ENCODE results near the gene CEP128.

The CEP128 gene

GRCh38 chr14:80519002-80519401 lies 422.5 kb downstream of the CEP128 start:
- no peak for DNase-seq (ENCODE audit: low read depth)
- H3K4me3 ChIP-seq (ENCODE audit: control insufficient read depth, low read depth, low read length): no peak overlapping the region
- no peak for TF ChIP-seq CTCF (IDR thresholded peaks at IDR 0.05; ENCODE audit: control insufficient read depth, insufficient read depth, low read depth, low read length, missing control alignments)

DNA sequence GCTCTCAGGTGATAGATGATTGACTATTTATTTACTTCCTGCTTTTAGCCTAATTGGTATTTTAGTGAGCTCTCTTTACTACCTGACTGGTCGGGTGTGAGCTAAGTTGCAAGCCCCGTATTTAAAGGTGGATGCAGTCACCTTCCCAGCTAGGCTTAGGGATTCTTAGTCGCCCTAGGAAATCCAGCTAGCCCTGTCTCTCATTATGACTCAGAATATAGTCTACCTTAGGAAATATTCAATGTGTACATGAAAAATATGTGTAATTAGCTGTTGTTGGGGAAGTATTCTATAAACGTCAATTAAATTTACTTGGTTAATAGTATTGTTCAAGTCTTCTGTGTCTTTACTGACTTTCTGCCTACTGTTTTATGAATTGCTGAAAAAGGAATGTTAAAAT lies 423.4 kb downstream of the CEP128 start:
- H3K4me3 ChIP-seq (ENCODE audit: control insufficient read depth, low read depth, low read length): no peak overlapping the region
- no peak for TF ChIP-seq CTCF (IDR thresholded peaks at IDR 0.05; ENCODE audit: control insufficient read depth, insufficient read depth, low read depth, low read length, missing control alignments)
- no peak for DNase-seq (ENCODE audit: low read depth)

GRCh38 chr14:80507292-80507869 lies 434.2 kb downstream of the CEP128 start:
- no peak for DNase-seq (ENCODE audit: low read depth)
- H3K4me3 ChIP-seq (ENCODE audit: control insufficient read depth, low read depth, low read length): no peak overlapping the region
- no peak for TF ChIP-seq CTCF (IDR thresholded peaks at IDR 0.05; ENCODE audit: control insufficient read depth, insufficient read depth, low read depth, low read length, missing control alignments)

- TF ChIP-seq CTCF (IDR thresholded peaks at IDR 0.05; ENCODE audit: control insufficient read depth, insufficient read depth, low read depth, low read length, missing control alignments): no peak
- DNase-seq (ENCODE audit: low read depth): no peak
- no peak overlapping the region for H3K4me3 ChIP-seq (ENCODE audit: control insufficient read depth, low read depth, low read length)
These were observed 436.8 kb downstream of the CEP128 start for GRCh38 chr14:80504781-80505180.

DNA sequence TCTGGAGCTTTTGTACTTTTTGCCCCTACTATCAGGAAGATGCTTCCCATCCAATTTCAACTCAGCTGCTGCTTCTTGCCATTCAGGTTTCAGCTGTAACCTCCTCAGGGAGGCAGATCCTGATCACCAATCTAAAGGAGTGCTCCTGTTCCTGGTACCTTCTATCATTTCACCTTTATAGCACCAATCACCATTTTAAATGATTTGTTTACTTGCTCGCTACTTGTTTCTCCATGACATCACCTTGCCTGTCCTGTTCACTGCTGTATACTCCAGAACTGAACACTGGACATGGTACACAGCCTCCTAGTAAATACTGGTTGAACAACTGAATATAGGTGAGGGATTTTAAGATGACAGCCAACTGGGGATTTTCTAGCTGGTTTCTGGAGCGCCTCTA lies 443.0 kb downstream of the CEP128 start:
- no peak overlapping the region for H3K4me3 ChIP-seq (ENCODE audit: control insufficient read depth, low read depth, low read length)
- no peak for TF ChIP-seq CTCF (IDR thresholded peaks at IDR 0.05; ENCODE audit: control insufficient read depth, insufficient read depth, low read depth, low read length, missing control alignments)
- DNase-seq (ENCODE audit: low read depth): no peak

GRCh38 chr14:80496090-80496489 lies 445.4 kb downstream of the CEP128 start:
- no peak for TF ChIP-seq CTCF (IDR thresholded peaks at IDR 0.05; ENCODE audit: control insufficient read depth, insufficient read depth, low read depth, low read length, missing control alignments)
- no peak for DNase-seq (ENCODE audit: low read depth)
- H3K4me3 ChIP-seq (ENCODE audit: control insufficient read depth, low read depth, low read length): no peak overlapping the region

DNA sequence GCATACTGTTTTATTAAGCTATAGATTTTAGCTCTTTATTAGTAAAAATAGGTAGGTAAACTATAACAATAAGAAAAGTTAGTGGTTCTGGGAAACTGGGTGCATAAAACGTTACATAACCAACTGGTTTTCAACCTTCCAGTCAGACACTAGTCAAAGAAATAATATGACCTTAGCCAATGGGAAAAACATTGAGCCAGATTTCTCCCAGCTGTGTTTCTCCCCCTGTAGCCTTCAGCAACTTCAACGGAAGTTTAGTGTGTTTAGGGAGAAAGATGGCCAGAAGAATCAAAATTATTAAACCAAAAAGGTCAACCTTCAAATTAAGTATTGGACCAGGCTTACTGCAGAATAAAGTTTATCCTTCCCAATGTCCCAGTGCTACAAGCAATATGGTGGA lies 446.8 kb downstream of the CEP128 start:
- DNase-seq (ENCODE audit: low read depth): no peak
- no peak overlapping the region for H3K4me3 ChIP-seq (ENCODE audit: control insufficient read depth, low read depth, low read length)
- no peak for TF ChIP-seq CTCF (IDR thresholded peaks at IDR 0.05; ENCODE audit: control insufficient read depth, insufficient read depth, low read depth, low read length, missing control alignments)
